GM12878 (cell line): ENCODE data around the gene CSRP1.

Source experiments
- BCLAF1 ChIP-seq: fragments of 450-650 bp; IDR thresholded peaks from 2 replicates; pipeline ENCODE4 v1.6.1; 2017; ENCODE audit warnings: antibody characterized with exemption, mild to moderate bottlenecking, moderate library complexity
- CBX3 ChIP-seq: fragments of 200-600 bp; sonication (generic); IDR thresholded peaks from 2 replicates; pipeline ENCODE4 v1.6.1; 2016; ENCODE audit warnings: low read depth, borderline replicate concordance
- CTCF ChIP-seq, 3 experiments: IDR thresholded peaks in 2 of 3; conservative IDR thresholded peaks in 1 of 3; 2 replicates each; pipeline ENCODE4 v1.5.1; 2011; ENCODE audit warnings: low read depth in 3 of 3, low read length in 3 of 3, mild to moderate bottlenecking in 3 of 3, control low read depth in 2 of 3, moderate library complexity in 2 of 3, inconsistent platforms in 1 of 3, mixed read lengths in 1 of 3; ENCODE audit not compliant: control insufficient read depth in 2 of 3, insufficient read depth in 1 of 3; ENCODE audit errors: extremely low read depth in 1 of 3
- EP300 ChIP-seq, 2 experiments: fragments of 150-350 bp in 1 of 2; IDR thresholded peaks; 2 replicates each; pipeline ENCODE4 v1.6.1; 2011 to 2012; ENCODE audit warnings: low read depth in 2 of 2, low read length in 2 of 2, borderline replicate concordance in 1 of 2, improper control_type of control experiment in 1 of 2, inconsistent platforms in 1 of 2; ENCODE audit not compliant: control insufficient read depth in 1 of 2
- GABPA ChIP-seq: IDR thresholded peaks from 2 replicates; pipeline ENCODE4 v1.6.1; 2014; ENCODE audit warnings: antibody characterized with exemption, low read depth, mild to moderate bottlenecking, inconsistent platforms
- GATAD2B ChIP-seq: fragments of 450-650 bp; conservative IDR thresholded peaks from 2 replicates; pipeline ENCODE4 v1.6.1; 2017; ENCODE audit warnings: low read depth, mild to moderate bottlenecking, moderate library complexity
- HCFC1 ChIP-seq: fragments of 150-350 bp; IDR thresholded peaks from 2 replicates; pipeline ENCODE4 v1.6.1; 2014; ENCODE audit warnings: low read length
- JUND ChIP-seq: IDR thresholded peaks from 2 replicates; pipeline ENCODE4 v1.6.1; 2012; ENCODE audit warnings: low read depth, mild to moderate bottlenecking, low read length, improper control_type of control experiment, moderate library complexity
- MXI1 ChIP-seq: fragments of 150-350 bp; IDR thresholded peaks from 2 replicates; pipeline ENCODE4 v1.6.1; 2011; ENCODE audit warnings: low read depth, mild to moderate bottlenecking, inconsistent platforms, low read length, improper control_type of control experiment
- POLR2A ChIP-seq: IDR thresholded peaks from 2 replicates; pipeline ENCODE4 v1.6.1; 2011; ENCODE audit warnings: low read depth, mild to moderate bottlenecking, low read length
- USF1 ChIP-seq: IDR thresholded peaks from 2 replicates; pipeline ENCODE4 v1.6.1; 2011; ENCODE audit warnings: borderline replicate concordance, low read depth, mild to moderate bottlenecking, moderate library complexity, mixed read lengths, low read length; ENCODE audit not compliant: insufficient read depth; ENCODE audit errors: extremely low read length
- USF2 ChIP-seq: IDR thresholded peaks from 2 replicates; pipeline ENCODE4 v1.6.1; 2011; ENCODE audit warnings: low read depth, low read length, improper control_type of control experiment, borderline replicate concordance
- ZNF24 ChIP-seq: fragments of 450-650 bp; IDR thresholded peaks from 2 replicates; pipeline ENCODE4 v1.6.1; 2017; ENCODE audit warnings: antibody characterized with exemption, mild to moderate bottlenecking

- TF ChIP-seq POLR2A (no peak), USF1 (no peak), USF2 (no peak), JUND (no peak), CBX3 (no peak), HCFC1 (no peak), CTCF (IDR thresholded peaks at IDR 0.05 in 2 of 3, conservative IDR thresholded peaks at IDR 0.05 in 1 of 3; ENCODE audit: control insufficient read depth in 2 of 3, extremely low read depth in 1 of 3, insufficient read depth in 1 of 3, low read depth in 3 of 3, low read length in 3 of 3) (no peak), GABPA (no peak), MXI1 (no peak), ZNF24 (no peak), BCLAF1 (no peak), EP300 (IDR thresholded peaks at IDR 0.05; ENCODE audit: borderline replicate concordance in 1 of 2, control insufficient read depth in 1 of 2, low read depth in 2 of 2, low read length in 2 of 2) (no peak), GATAD2B (no peak)
These were observed 17.9 kb downstream of the CSRP1 start for GRCh38 chr1:201488830-201489589.
